ENCODE results near the gene SLC17A5. TPM values are rescaled to one million over a fixed set of nuclear protein-coding genes. Genes with fewer than 3 reads are reported as not detected.
"Not testable (repeated sequence)": the region's sequence is repeated elsewhere in the genome, so short reads cannot be mapped to it uniquely, and the experiment has no call there.

Gene SLC17A5
- total RNA-seq, 1 experiment from 2014 or later, result 16.4 TPM

- no peak for DNase-seq (ENCODE audit: low read depth)
Observed at GRCh38 chr6:73613806-73614536, 39.8 kb downstream of the SLC17A5 start.

GRCh38 chr6:73612611-73613010 is 41.2 kb downstream of the SLC17A5 start:
- no peak for DNase-seq (ENCODE audit: low read depth)

GRCh38 chr6:73610444-73611275 is 43.1 kb downstream of the SLC17A5 start:
- DNase-seq (ENCODE audit: low read depth), result peak; percentile 62

GRCh38 chr6:73608761-73609160 is 45.0 kb downstream of the SLC17A5 start:
- no peak for DNase-seq (ENCODE audit: low read depth)

- DNase-seq (ENCODE audit: low read depth), result no peak
Observed at GRCh38 chr6:73606428-73606827, 47.4 kb downstream of the SLC17A5 start.

GRCh38 chr6:73604461-73604860 is 49.3 kb downstream of the SLC17A5 start:
- no peak for DNase-seq (ENCODE audit: low read depth)

GRCh38 chr6:73604020-73604419 is 49.8 kb downstream of the SLC17A5 start:
- DNase-seq (ENCODE audit: low read depth), result no peak

GRCh38 chr6:73586416-73586974 is 67.3 kb downstream of the SLC17A5 start:
- peak; percentile 79 for DNase-seq (ENCODE audit: low read depth)

- DNase-seq (ENCODE audit: low read depth), result peak; percentile 93
Observed at GRCh38 chr6:73585566-73586415, 68.0 kb downstream of the SLC17A5 start.

GRCh38 chr6:73581293-73581692 is 72.5 kb downstream of the SLC17A5 start:
- DNase-seq (ENCODE audit: low read depth), result no peak

- DNase-seq (ENCODE audit: low read depth), result peak; percentile 99
Observed at GRCh38 chr6:73580247-73581149, 73.3 kb downstream of the SLC17A5 start.

GRCh38 chr6:73579851-73580246 is 73.9 kb downstream of the SLC17A5 start:
- peak; percentile 95 for DNase-seq (ENCODE audit: low read depth)

- peak; percentile 48 for DNase-seq (ENCODE audit: low read depth)
Observed at GRCh38 chr6:73579389-73579788, 74.4 kb downstream of the SLC17A5 start.

GRCh38 chr6:73577676-73578075 is 76.1 kb downstream of the SLC17A5 start:
- no peak for DNase-seq (ENCODE audit: low read depth)

GRCh38 chr6:73572531-73572930 is 81.3 kb downstream of the SLC17A5 start:
- DNase-seq (ENCODE audit: low read depth), result not testable (repeated sequence)

GRCh38 chr6:73571218-73572181 is 82.3 kb downstream of the SLC17A5 start:
- DNase-seq (ENCODE audit: low read depth), result not testable (repeated sequence)

GRCh38 chr6:73569121-73569520 is 84.7 kb downstream of the SLC17A5 start:
- no peak for DNase-seq (ENCODE audit: low read depth)

GRCh38 chr6:73566954-73567591 is 86.7 kb downstream of the SLC17A5 start:
- DNase-seq (ENCODE audit: low read depth), result peak; percentile 48

- not testable (repeated sequence) for DNase-seq (ENCODE audit: low read depth)
Observed at GRCh38 chr6:73566486-73566871, 87.3 kb downstream of the SLC17A5 start.

Data from M059J (cell line).